MCF 10A (cell line): ENCODE results near the gene RBM39. TPM values are rescaled to one million over a fixed set of nuclear protein-coding genes. Genes with fewer than 3 reads are reported as not detected.
"Not testable (repeated sequence)": the region's sequence is repeated elsewhere in the genome, so short reads cannot be mapped to it uniquely, and the experiment has no call there.

ENCODE experiments used
- BruUV-seq: library from RNA; stranded (reverse); fragments of 400-500 nt; replicated peaks from 2 replicates; lab custom pipeline; 2021; lab: Mats Ljungman, UMichigan
- CTCF ChIA-PET: fragments of 300-600 bp; sonication (Branson Sonifier 250); formaldehyde crosslinking; extraction: SDS; loops from one replicate; lab custom pipeline; 2021; ENCODE audit warnings: antibody characterized with exemption, inconsistent platforms; lab: Yijun Ruan, JAX
- POLR2A ChIA-PET: fragments of 300-600, 350-650 bp; sonication (Branson Sonifier 250); formaldehyde crosslinking; extraction: SDS; loops from one replicate; lab custom pipeline; 2020; ENCODE audit warnings: antibody characterized with exemption, inconsistent platforms; lab: Yijun Ruan, JAX
- DNase-seq: peaks from one replicate; pipeline ENCODE4 v3.0.0-alpha.2; 2018; ENCODE audit not compliant: unreplicated experiment
- H3K27ac Mint-ChIP-seq: one replicate; pipeline ENCODE4 v1.8.0; 2022; ENCODE audit warnings: mild to moderate bottlenecking, low read depth, mixed read lengths; ENCODE audit not compliant: unreplicated experiment
- H3K27me3 Mint-ChIP-seq: one replicate; pipeline ENCODE4 v1.8.0; 2022; ENCODE audit warnings: mixed read lengths; ENCODE audit not compliant: insufficient read depth, unreplicated experiment
- H3K36me3 Mint-ChIP-seq: one replicate; pipeline ENCODE4 v1.8.0; 2022; ENCODE audit warnings: mild to moderate bottlenecking, moderate library complexity, mixed read lengths; ENCODE audit not compliant: insufficient read depth, unreplicated experiment
- H3K4me1 Mint-ChIP-seq: one replicate; pipeline ENCODE4 v1.8.0; 2022; ENCODE audit warnings: mixed read lengths; ENCODE audit not compliant: insufficient read depth, unreplicated experiment
- H3K4me3 Mint-ChIP-seq: one replicate; pipeline ENCODE4 v1.8.0; 2022; ENCODE audit warnings: mild to moderate bottlenecking, moderate library complexity, mixed read lengths; ENCODE audit not compliant: unreplicated experiment
- H3K9me3 Mint-ChIP-seq: one replicate; pipeline ENCODE4 v1.8.0; 2022; ENCODE audit warnings: mixed read lengths; ENCODE audit not compliant: unreplicated experiment
- intact Hi-C: fragments of 100-400 bp; cut with micrococcal nuclease; formaldehyde crosslinking; loops from 2 replicates; pipeline ENCODE4 v1.14.1; 2022
- total RNA-seq: library from RNA; stranded (reverse); gene quantifications from 2 replicates; pipeline ENCODE4 v1.2.3, GENCODE V29; 2022
- TF ChIP-seq, protein P1 (sequence below): fragments of 200-600 bp; IDR thresholded peaks from one replicate; pipeline ENCODE4 v1.8.0; 2022; ENCODE audit warnings: antibody characterized with exemption, mild to moderate bottlenecking; ENCODE audit not compliant: unreplicated experiment

The RBM39 gene
- total RNA-seq, 1 experiment from 2014 or later = 438 TPM

DNA sequence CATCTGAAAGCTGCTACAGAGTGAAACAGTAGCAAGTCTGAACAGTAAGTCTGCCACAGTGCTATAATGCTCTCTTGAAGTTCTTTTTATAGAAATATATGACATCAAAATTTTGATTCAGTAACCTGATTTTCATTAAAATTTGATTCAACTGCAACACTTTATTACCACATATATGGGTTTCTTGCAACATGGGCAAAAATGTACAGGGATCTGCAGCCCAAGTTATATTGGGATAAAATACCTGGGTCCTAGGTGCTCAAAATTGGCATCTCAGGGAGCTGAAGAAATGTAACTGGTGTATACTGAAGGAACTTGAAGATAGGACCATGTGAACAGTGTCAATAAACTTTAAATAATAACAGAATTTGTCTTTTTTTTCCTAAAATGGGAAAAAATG, 32.0 kb downstream of the RBM39 start:
- peaks cover 13% of the 10 kb centered on the region for H3K4me1 Mint-ChIP-seq
- no peaks in the 10 kb centered on the region for H3K9me3 Mint-ChIP-seq
- DNase-seq = no peak
- no peak overlapping the region for H3K27ac Mint-ChIP-seq
- CTCF ChIA-PET = interaction anchor here (0.6 to 1.7 kb wide), 4 partner anchors 8 to 175 kb away, joined by 3 to 4 read pairs (median 3); no protein-coding TSS in a partner anchor
- TF ChIP-seq, protein P1, sequence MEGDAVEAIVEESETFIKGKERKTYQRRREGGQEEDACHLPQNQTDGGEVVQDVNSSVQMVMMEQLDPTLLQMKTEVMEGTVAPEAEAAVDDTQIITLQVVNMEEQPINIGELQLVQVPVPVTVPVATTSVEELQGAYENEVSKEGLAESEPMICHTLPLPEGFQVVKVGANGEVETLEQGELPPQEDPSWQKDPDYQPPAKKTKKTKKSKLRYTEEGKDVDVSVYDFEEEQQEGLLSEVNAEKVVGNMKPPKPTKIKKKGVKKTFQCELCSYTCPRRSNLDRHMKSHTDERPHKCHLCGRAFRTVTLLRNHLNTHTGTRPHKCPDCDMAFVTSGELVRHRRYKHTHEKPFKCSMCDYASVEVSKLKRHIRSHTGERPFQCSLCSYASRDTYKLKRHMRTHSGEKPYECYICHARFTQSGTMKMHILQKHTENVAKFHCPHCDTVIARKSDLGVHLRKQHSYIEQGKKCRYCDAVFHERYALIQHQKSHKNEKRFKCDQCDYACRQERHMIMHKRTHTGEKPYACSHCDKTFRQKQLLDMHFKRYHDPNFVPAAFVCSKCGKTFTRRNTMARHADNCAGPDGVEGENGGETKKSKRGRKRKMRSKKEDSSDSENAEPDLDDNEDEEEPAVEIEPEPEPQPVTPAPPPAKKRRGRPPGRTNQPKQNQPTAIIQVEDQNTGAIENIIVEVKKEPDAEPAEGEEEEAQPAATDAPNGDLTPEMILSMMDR = no peak
- peaks cover 99% of the 10 kb centered on the region for H3K36me3 Mint-ChIP-seq
- no peak overlapping the region for H3K4me3 Mint-ChIP-seq
- H3K27me3 Mint-ChIP-seq = no peaks in the 10 kb centered on the region
- intact Hi-C loops = no loop called here
- POLR2A ChIA-PET = interaction anchor here (0.7 to 14.8 kb wide), 11 partner anchors 9 to 174 kb away, joined by 3 to 266 read pairs (median 5); partner anchors contain the start of genes NFS1, PHF20, RBM39 and ROMO1
- BruUV-seq = no TSS peak

DNA sequence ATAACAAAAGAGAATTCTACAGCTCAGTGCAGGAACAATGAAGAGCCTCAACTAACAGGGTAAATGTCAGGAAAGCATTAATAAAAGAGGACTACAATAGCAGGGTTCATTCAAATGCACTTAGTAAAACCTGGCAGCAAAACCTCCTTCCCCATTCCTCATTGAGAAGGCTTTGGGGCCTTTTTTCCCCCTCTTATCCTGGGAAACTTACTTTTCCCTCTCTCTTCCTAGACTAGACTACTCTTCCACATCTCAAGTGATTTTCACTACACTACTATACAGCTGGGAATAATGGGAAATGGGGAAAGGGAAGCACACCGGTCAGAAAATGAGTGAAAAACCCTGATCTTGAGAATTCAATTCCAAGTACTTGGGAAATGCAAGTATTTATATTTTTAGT, 32.8 kb downstream of the RBM39 start:
- no peak for DNase-seq
- intact Hi-C loops = no loop called here
- no peaks in the 10 kb centered on the region for H3K27me3 Mint-ChIP-seq
- no peak overlapping the region for H3K4me3 Mint-ChIP-seq
- H3K27ac Mint-ChIP-seq = no peak overlapping the region
- no TSS peak for BruUV-seq
- POLR2A ChIA-PET = interaction anchor here (0.6 to 14.8 kb wide), 10 partner anchors 8 to 245 kb away, joined by 3 to 266 read pairs (median 4); partner anchors contain the start of genes NFS1, PHF20, RBM39 and ROMO1
- CTCF ChIA-PET = interaction anchor here (0.8 kb wide), 1 partner anchor 176 kb away, joined by 3 read pairs; no protein-coding TSS in a partner anchor
- H3K4me1 Mint-ChIP-seq = peaks cover 13% of the 10 kb centered on the region
- peaks cover 99% of the 10 kb centered on the region for H3K36me3 Mint-ChIP-seq
- TF ChIP-seq, protein P1 = no peak
- H3K9me3 Mint-ChIP-seq = no peaks in the 10 kb centered on the region

DNA sequence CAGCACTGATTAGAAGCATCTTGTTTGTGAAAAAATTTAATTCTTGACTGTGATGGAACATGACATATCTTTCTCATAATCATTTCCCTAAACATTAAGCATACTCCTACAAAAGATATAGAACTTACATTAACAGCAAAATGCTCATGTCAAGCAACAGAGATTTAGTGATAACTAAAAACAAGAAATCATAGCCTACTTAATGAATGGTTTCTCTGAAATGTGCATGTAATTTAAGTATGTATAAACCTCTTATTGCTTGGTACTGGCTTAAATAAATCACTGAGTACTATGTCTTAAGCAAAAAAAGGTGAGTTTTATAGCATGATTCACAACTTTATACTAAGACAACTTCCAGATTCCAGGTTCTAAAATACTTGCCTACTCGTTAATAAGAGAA, 33.6 kb downstream of the RBM39 start:
- POLR2A ChIA-PET = interaction anchor here (0.6 to 14.8 kb wide), 10 partner anchors 7 to 246 kb away, joined by 3 to 266 read pairs (median 9); partner anchors contain the start of genes NFS1, RBM39, ROMO1 and SCAND1
- CTCF ChIA-PET = interaction anchor here (1.0 kb wide), 1 partner anchor 10 kb away, joined by 3 read pairs; no protein-coding TSS in a partner anchor
- BruUV-seq = no TSS peak

DNA sequence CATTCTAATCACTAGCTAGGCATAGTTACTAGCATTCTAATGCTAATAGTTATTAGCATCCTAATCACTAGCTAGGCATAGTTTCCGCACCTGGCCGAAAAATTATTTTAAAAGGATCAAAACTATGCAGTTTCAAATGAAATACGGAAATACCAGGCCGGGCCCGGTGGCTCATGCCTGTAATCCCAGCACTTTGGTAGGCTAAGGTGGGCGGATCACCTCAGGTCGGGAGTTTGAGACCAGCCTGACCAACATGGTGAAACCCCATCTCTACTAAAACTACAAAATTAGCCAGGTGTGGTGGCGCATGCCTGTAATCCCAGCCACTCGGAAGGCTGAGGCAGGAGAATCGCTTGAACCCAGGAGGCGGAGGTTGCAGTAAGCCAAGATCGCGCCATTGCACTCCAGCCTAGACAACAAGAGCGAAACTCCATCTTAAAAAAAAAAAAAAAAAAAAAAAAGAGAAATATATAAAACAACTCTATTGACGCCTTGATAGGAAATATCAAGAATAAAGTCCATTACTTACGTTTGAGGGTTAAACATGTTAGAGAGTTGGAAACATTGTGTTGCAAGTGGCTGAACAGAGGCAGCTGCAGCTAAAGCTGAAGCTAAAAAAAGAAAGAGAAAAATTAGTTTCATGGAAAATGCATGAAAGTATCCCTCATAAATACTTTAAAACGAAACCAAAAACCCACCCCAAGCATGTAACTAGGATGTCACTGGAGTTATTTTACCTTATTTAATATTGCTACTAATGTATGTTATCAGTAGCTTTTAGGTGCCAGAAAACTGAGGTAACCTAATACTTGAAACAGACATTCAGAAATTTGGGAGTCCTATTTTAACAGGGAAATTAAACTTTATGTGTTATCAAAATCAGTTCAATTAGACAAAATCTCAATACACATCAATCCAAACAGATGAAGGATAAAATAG, 35.2 kb downstream of the RBM39 start:
- peaks cover 18% of the 10 kb centered on the region for H3K4me1 Mint-ChIP-seq
- H3K27me3 Mint-ChIP-seq, H3K4me3 Mint-ChIP-seq, H3K27ac Mint-ChIP-seq, DNase-seq, intact Hi-C loops, BruUV-seq, H3K9me3 Mint-ChIP-seq: not testable (repeated sequence)
- peaks cover 99% of the 10 kb centered on the region for H3K36me3 Mint-ChIP-seq
- CTCF ChIA-PET = interaction anchor here (0.6 kb wide), 1 partner anchor 190 kb away, joined by 3 read pairs; no protein-coding TSS in a partner anchor
- POLR2A ChIA-PET = interaction anchor here (0.7 to 14.8 kb wide), 10 partner anchors 5 to 248 kb away, joined by 3 to 266 read pairs (median 8); partner anchors contain the start of genes NFS1, RBM39, ROMO1 and SCAND1

More for the DNA sequence above, 33.6 kb downstream of the RBM39 start:
- H3K4me3 Mint-ChIP-seq = no peak overlapping the region
- H3K27me3 Mint-ChIP-seq = no peaks in the 10 kb centered on the region
- intact Hi-C loops = no loop called here
- H3K9me3 Mint-ChIP-seq = no peaks in the 10 kb centered on the region
- H3K4me1 Mint-ChIP-seq = peaks cover 17% of the 10 kb centered on the region
- H3K27ac Mint-ChIP-seq = no peak overlapping the region
- TF ChIP-seq, protein P1 = no peak
- H3K36me3 Mint-ChIP-seq = peaks cover 99% of the 10 kb centered on the region
- no peak for DNase-seq

DNA sequence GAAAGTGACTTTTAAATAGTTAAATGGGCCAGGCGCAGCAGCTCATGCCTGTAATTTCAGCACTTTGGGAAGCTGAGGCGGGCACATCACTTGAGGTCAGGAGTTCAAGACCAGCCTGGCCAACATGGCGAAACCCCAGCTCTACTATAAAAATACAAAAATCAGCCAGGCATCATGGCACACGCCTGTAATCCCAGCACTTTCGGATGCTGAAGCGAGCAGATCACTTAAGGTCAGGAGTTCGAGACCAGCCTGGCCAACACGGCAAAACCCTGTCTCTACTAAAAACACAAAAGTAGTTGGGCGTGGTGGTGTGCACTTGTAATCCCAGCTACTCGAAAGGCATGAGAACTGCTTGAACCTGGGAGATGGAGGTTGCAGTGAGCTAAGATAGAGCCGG, 36.2 kb downstream of the RBM39 start:
- not testable (repeated sequence) for H3K27ac Mint-ChIP-seq, H3K4me1 Mint-ChIP-seq
- CTCF ChIA-PET = interaction anchor here (1.2 kb wide), 1 partner anchor 9 kb away, joined by 4 read pairs; no protein-coding TSS in a partner anchor

More for the DNA sequence above, 36.2 kb downstream of the RBM39 start:
- DNase-seq, H3K9me3 Mint-ChIP-seq, intact Hi-C loops, BruUV-seq, H3K27me3 Mint-ChIP-seq, H3K4me3 Mint-ChIP-seq: not testable (repeated sequence)
- H3K36me3 Mint-ChIP-seq = peaks cover 99% of the 10 kb centered on the region
- POLR2A ChIA-PET = interaction anchor here (0.6 to 14.8 kb wide), 10 partner anchors 12 to 249 kb away, joined by 3 to 266 read pairs (median 6); partner anchors contain the start of genes RBM39 and SCAND1
